Mammary epithelial cell (primary cell): ENCODE results near the gene NAPA.

Experiments
- EZH2 ChIP-seq: IDR thresholded peaks from 2 replicates; pipeline ENCODE4 v1.6.1; 2012; ENCODE audit warnings: low read length, inconsistent platforms, borderline replicate concordance
- TF ChIP-seq, protein P1 (sequence below), 2 donors: IDR thresholded peaks in 1 of 2; conservative IDR thresholded peaks in 1 of 2; 2 replicates each; pipeline ENCODE4 v1.5.1; 2011 to 2012; ENCODE audit warnings: inconsistent platforms in 2 of 2, low read length in 2 of 2, mild to moderate bottlenecking in 2 of 2, control low read depth in 1 of 2, low read depth in 1 of 2; ENCODE audit not compliant: insufficient read depth in 1 of 2; ENCODE audit errors: extremely low read depth in 1 of 2

DNA sequence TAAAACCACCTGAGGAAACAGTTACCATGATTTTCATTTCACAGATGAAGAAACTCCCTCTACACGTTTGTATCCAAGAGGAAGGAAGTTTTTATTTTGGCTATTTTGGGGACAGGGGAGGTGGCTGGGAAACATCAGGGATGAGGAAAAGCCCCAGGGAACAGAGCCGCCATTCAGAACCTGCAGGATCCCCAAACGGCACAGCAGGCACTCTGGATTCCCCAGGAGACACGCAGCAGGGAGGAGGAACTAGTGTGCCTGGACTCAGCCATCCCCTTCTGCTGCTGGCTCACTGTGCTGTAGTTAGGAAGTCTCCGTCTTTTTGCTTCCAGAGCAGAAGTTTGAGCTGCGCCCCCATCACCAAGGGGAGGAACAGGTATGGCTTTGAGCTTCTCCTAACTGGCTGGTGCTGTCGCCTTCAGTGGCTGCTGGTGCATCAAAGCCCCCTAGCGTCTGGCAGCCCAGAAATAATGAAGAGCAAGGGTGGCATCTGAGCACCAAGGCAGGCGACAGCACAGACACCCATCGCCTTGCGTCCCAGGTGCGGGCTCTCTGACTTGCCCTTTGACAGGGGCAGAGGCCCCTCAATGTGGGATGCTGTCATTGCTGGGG is 4.2 kb downstream of the NAPA start:
- TF ChIP-seq, protein P1, sequence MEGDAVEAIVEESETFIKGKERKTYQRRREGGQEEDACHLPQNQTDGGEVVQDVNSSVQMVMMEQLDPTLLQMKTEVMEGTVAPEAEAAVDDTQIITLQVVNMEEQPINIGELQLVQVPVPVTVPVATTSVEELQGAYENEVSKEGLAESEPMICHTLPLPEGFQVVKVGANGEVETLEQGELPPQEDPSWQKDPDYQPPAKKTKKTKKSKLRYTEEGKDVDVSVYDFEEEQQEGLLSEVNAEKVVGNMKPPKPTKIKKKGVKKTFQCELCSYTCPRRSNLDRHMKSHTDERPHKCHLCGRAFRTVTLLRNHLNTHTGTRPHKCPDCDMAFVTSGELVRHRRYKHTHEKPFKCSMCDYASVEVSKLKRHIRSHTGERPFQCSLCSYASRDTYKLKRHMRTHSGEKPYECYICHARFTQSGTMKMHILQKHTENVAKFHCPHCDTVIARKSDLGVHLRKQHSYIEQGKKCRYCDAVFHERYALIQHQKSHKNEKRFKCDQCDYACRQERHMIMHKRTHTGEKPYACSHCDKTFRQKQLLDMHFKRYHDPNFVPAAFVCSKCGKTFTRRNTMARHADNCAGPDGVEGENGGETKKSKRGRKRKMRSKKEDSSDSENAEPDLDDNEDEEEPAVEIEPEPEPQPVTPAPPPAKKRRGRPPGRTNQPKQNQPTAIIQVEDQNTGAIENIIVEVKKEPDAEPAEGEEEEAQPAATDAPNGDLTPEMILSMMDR (conservative IDR thresholded peaks at IDR 0.05 in 1 of 2, IDR thresholded peaks at IDR 0.05 in 1 of 2; ENCODE audit: extremely low read depth in 1 of 2, insufficient read depth in 1 of 2, low read depth in 1 of 2, low read length in 2 of 2), result no peak
- no peak for TF ChIP-seq EZH2
